Glutamatergic neuron (in vitro differentiated cells): Measurements from ENCODE around the gene DNASE1. TPM values are rescaled to one million over a fixed set of nuclear protein-coding genes. Genes with fewer than 3 reads are reported as not detected.
A peak's percentile ranks its signal among the peaks of the same experiment; 100 is the strongest.
"Not testable (repeated sequence)": the region's sequence is repeated elsewhere in the genome, so short reads cannot be mapped to it uniquely, and the experiment has no call there.

Experiments used
- DNase-seq: peaks from one replicate; pipeline ENCODE4 v3.0.0; 2022
- H3K27ac Mint-ChIP-seq: one replicate; pipeline ENCODE4 v1.8.0; 2020; ENCODE audit warnings: mild to moderate bottlenecking, mixed read lengths, inconsistent platforms; ENCODE audit not compliant: unreplicated experiment
- H3K27me3 Mint-ChIP-seq: one replicate; pipeline ENCODE4 v1.8.0; 2020; ENCODE audit warnings: mild to moderate bottlenecking, moderate library complexity, mixed read lengths, inconsistent platforms; ENCODE audit not compliant: unreplicated experiment
- H3K36me3 Mint-ChIP-seq: one replicate; pipeline ENCODE4 v1.8.0; 2020; ENCODE audit warnings: mild to moderate bottlenecking, mixed read lengths, inconsistent platforms; ENCODE audit not compliant: unreplicated experiment
- H3K4me1 Mint-ChIP-seq: one replicate; pipeline ENCODE4 v1.8.0; 2020; ENCODE audit warnings: mild to moderate bottlenecking, low read depth, mixed read lengths, inconsistent platforms; ENCODE audit not compliant: unreplicated experiment
- H3K4me3 Mint-ChIP-seq: one replicate; pipeline ENCODE4 v1.8.0; 2020; ENCODE audit warnings: mild to moderate bottlenecking, mixed read lengths, inconsistent platforms; ENCODE audit not compliant: unreplicated experiment
- H3K9me3 Mint-ChIP-seq: one replicate; pipeline ENCODE4 v1.8.0; 2020; ENCODE audit warnings: mild to moderate bottlenecking, moderate library complexity, mixed read lengths, inconsistent platforms; ENCODE audit not compliant: unreplicated experiment
- total RNA-seq: library from RNA; stranded (reverse); fragmentation: NEBNext Ultra II Directional; extraction: Animal tissue kit (Norgen Biotek cat#: 25700); gene quantifications from one replicate; pipeline ENCODE4 v1.2.1, GENCODE V29; 2021; ENCODE audit not compliant: unreplicated experiment
- TF ChIP-seq, protein P1 (sequence below): fragments of 200-600 bp; sonication (generic); IDR thresholded peaks from one replicate; pipeline ENCODE4 v1.5.0; 2021; ENCODE audit not compliant: partially characterized antibody, unreplicated experiment

Gene DNASE1
- total RNA-seq, 1 donor from 2014 or later: 34.3 TPM

DNA sequence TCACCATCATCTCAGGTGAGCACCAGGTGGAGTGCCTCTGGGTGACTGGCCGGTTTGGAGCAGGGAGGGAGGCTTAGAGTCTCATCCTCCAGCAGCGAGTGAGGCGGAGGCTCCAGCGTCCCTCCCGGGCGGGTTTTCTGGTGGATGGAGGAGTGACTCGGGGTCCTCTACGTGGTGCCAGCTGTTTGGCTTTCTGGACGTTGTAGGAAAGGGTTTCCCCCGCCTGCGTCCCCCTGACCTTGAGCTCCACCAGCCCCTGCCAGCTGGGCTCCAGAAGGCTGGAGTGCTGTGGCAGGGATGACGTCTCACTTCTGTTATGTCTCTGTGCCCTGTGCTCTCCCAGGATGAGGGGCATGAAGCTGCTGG lies 522 bp downstream of the DNASE1 start:
- Mint-ChIP-seq H3K4me3 (no peak overlapping the region), H3K4me1 (peaks cover 3% of the 10 kb centered on the region), H3K9me3 (peaks cover 2% of the 10 kb centered on the region), H3K27me3 (peaks cover 4% of the 10 kb centered on the region), H3K27ac (no peak overlapping the region), H3K36me3 (no peaks in the 10 kb centered on the region)
- TF ChIP-seq, protein P1, sequence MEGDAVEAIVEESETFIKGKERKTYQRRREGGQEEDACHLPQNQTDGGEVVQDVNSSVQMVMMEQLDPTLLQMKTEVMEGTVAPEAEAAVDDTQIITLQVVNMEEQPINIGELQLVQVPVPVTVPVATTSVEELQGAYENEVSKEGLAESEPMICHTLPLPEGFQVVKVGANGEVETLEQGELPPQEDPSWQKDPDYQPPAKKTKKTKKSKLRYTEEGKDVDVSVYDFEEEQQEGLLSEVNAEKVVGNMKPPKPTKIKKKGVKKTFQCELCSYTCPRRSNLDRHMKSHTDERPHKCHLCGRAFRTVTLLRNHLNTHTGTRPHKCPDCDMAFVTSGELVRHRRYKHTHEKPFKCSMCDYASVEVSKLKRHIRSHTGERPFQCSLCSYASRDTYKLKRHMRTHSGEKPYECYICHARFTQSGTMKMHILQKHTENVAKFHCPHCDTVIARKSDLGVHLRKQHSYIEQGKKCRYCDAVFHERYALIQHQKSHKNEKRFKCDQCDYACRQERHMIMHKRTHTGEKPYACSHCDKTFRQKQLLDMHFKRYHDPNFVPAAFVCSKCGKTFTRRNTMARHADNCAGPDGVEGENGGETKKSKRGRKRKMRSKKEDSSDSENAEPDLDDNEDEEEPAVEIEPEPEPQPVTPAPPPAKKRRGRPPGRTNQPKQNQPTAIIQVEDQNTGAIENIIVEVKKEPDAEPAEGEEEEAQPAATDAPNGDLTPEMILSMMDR: no peak
- no peak for DNase-seq

DNA sequence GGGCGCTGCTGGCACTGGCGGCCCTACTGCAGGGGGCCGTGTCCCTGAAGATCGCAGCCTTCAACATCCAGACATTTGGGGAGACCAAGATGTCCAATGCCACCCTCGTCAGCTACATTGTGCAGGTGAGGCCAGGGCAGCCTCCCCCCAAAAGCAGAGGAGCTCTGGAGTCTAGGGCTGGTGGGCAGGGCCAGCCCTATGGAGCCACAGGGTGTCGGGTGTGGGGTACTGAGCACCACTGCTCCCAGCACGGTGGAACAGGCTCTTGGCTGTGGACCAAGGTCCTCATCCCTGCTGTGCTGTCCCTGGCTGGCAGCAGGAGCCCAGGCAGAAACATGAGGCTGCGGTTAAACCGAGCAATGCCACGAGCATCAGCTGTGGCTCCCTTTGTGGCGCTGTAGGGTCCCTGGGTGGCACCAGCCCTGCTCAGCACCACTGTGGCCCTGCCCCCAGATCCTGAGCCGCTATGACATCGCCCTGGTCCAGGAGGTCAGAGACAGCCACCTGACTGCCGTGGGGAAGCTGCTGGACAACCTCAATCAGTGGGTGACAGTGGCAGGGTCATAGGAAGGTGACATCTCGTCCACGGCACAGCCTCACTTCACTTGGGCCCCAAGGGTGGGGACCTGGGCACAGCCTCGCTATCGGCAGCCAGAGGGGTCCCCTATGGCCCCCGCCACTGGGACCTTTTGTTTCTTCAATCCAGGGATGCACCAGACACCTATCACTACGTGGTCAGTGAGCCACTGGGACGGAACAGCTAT lies 1.1 kb downstream of the DNASE1 start:
- DNase-seq: no peak
- peaks cover 3% of the 10 kb centered on the region for H3K4me1 Mint-ChIP-seq
- peaks cover 4% of the 10 kb centered on the region for H3K27me3 Mint-ChIP-seq
- H3K4me3 Mint-ChIP-seq: no peak overlapping the region
- H3K36me3 Mint-ChIP-seq: no peaks in the 10 kb centered on the region
- H3K9me3 Mint-ChIP-seq: peaks cover 2% of the 10 kb centered on the region
- TF ChIP-seq, protein P1: no peak
- H3K27ac Mint-ChIP-seq: peak overlapping the region; percentile 38

DNA sequence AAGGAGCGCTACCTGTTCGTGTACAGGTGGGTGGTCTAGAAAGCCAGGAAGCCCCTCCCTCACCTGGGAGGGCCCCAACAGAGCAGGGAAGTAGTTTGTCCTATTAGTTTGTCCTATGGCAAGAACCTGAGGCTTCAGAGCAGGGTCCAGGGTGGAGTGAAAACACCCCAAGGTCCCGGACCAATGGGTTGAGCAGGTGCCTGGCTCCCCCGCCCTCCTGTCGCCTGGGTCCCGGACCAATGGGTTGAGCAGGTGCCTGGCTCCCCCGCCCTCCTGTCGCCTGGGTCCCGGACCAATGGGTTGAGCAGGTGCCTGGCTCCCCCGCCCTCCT lies 1.6 kb downstream of the DNASE1 start:
- peak overlapping the region; percentile 38 for H3K27ac Mint-ChIP-seq
- not testable (repeated sequence) for H3K36me3 Mint-ChIP-seq

DNA sequence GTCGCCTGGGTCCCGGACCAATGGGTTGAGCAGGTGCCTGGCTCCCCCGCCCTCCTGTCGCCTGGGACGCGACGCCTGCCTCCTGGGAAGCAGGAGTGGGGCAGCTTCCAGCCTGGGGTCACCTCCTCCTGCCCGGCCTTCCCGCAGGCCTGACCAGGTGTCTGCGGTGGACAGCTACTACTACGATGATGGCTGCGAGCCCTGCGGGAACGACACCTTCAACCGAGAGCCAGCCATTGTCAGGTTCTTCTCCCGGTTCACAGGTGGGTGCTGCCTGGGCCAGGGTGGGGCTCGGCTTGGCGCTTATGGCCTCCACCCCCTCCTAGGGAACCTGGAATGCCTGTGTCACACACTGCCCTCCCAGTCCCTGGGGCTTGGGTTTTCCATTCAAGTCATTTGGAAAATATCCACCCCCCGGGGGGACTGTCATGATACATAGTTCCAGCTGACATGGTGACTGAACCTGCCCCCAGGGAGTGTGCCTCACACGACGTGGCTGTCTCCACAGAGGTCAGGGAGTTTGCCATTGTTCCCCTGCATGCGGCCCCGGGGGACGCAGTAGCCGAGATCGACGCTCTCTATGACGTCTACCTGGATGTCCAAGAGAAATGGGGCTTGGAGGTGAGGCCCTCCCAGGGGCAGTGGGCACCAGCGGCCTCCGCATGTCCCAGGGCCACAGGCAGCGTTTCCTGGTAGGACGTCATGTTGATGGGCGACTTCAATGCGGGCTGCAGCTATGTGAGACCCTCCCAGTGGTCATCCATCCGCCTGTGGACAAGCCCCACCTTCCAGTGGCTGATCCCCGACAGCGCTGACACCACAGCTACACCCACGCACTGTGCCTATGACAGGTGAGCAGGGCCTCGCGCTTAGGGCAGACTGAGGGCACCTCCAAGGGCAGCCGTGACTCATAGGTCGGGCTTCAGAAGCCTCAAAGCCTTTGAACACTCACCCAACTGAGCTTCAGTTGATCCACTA lies 2.3 kb downstream of the DNASE1 start:
- Mint-ChIP-seq H3K36me3 (no peaks in the 10 kb centered on the region), H3K27ac (no peak overlapping the region), H3K4me3 (no peak overlapping the region), H3K4me1 (peaks cover 3% of the 10 kb centered on the region), H3K9me3 (peaks cover 2% of the 10 kb centered on the region), H3K27me3 (peaks cover 4% of the 10 kb centered on the region)
- DNase-seq: no peak
- TF ChIP-seq, protein P1: no peak

More for the DNA sequence above, 1.6 kb downstream of the DNASE1 start:
- not testable (repeated sequence) for DNase-seq, H3K9me3 Mint-ChIP-seq, H3K4me3 Mint-ChIP-seq, H3K4me1 Mint-ChIP-seq, H3K27me3 Mint-ChIP-seq

DNA sequence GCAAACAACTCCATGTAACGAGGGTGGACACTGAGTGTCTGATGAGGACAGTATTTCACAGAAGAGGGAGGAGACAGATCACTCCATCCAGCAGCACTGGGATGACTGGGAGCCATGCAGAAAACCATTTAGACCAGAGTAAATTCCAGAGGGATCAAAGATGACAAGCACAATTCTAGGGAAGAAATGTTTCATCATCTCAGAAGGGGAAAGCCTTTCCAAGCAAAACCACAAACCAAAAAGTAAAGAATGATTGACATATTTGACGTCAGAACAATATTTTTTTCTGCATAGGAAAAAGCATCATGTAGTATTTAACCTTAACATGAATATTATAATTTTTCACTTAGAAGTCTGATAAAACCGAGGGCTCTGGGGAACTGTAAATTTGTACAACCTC lies 4.8 kb downstream of the DNASE1 start:
- H3K9me3 Mint-ChIP-seq: peaks cover 2% of the 10 kb centered on the region
- H3K27me3 Mint-ChIP-seq: peaks cover 6% of the 10 kb centered on the region
- TF ChIP-seq, protein P1: no peak
- DNase-seq: no peak
- no peak overlapping the region for H3K27ac Mint-ChIP-seq
- H3K36me3 Mint-ChIP-seq: no peaks in the 10 kb centered on the region
- H3K4me3 Mint-ChIP-seq: no peak overlapping the region
- H3K4me1 Mint-ChIP-seq: no peaks in the 10 kb centered on the region
